BLaER1 treated with 17β-estradiol and CSF1 and Interleukin-3, amounts not matched to agents 10 nM and 100 nM (cell line): ENCODE data around the gene CMKLR1.

Source experiments
- H3K27ac ChIP-seq, 11 experiments: shearing (Covaris generic); formaldehyde crosslinking; 2 replicates each; pipeline ENCODE4 v1.8.1; 2022
- H3K27me3 ChIP-seq, 11 experiments: shearing (Covaris generic); formaldehyde crosslinking; 2 replicates each; pipeline ENCODE4 v1.8.1; 2022
- H3K36me3 ChIP-seq, 11 experiments: shearing (Covaris generic); formaldehyde crosslinking; 2 replicates each; pipeline ENCODE4 v1.8.1; 2022
- H3K4me1 ChIP-seq, 10 experiments: shearing (Covaris generic); formaldehyde crosslinking; 2 replicates each; pipeline ENCODE4 v1.8.1; 2022
- H3K4me2 ChIP-seq, 11 experiments: shearing (Covaris generic); formaldehyde crosslinking; 2 replicates each; pipeline ENCODE4 v1.8.1; 2022
- H3K4me3 ChIP-seq, 10 experiments: shearing (Covaris generic); formaldehyde crosslinking; 2 replicates each; pipeline ENCODE4 v1.8.1; 2022
- H3K9ac ChIP-seq, 11 experiments: shearing (Covaris generic); formaldehyde crosslinking; 2 replicates each; pipeline ENCODE4 v1.8.1; 2022
- H3K9me3 ChIP-seq, 11 experiments: shearing (Covaris generic); formaldehyde crosslinking; replicated peaks in 1 of 11; 2 replicates each; pipeline ENCODE4 v1.8.1; 2022
- H4K20me1 ChIP-seq, 11 experiments: shearing (Covaris generic); formaldehyde crosslinking; 2 replicates each; pipeline ENCODE4 v1.8.1; 2022
- Cebpa-rat ChIP-seq, 11 experiments: shearing (Covaris generic); IDR thresholded peaks; 2 replicates each; pipeline ENCODE4 v1.8.1; 2022

CMKLR1 gene

GRCh38 chr12:108337235-108338223 lies 1.6 kb downstream of the CMKLR1 start:
- peak overlapping the region in 4 of 11 experiments; percentile 11 to 97 (median 75); a peak in 6 of 22 replicates for H3K27ac ChIP-seq
- H3K27me3 ChIP-seq: peaks cover 3 to 63% (median 52%) of the 10 kb centered on the region in 11 experiments; a peak in 20 of 22 replicates
- H3K4me3 ChIP-seq: peak overlapping the region in 3 of 10 experiments; percentile 64 to 70 (median 65); a peak in 6 of 20 replicates
- H3K9me3 ChIP-seq: no peaks in the 10 kb centered on the region
- H3K4me2 ChIP-seq: peak overlapping the region in 4 of 11 experiments; percentile 75 to 95 (median 86); a peak in 7 of 22 replicates
- peaks cover 0 to 20% (median 0%) of the 10 kb centered on the region in 11 experiments; a peak in 4 of 22 replicates for H3K36me3 ChIP-seq
- peaks cover 0 to 18% (median 3%) of the 10 kb centered on the region in 11 experiments; a peak in 10 of 22 replicates for H4K20me1 ChIP-seq
- peaks cover 0 to 77% (median 37%) of the 10 kb centered on the region in 10 experiments; a peak in 18 of 20 replicates for H3K4me1 ChIP-seq
- TF ChIP-seq Cebpa-rat (IDR thresholded peaks at IDR 0.05): no peak
- peak overlapping the region in 3 of 11 experiments; percentile 80 to 89 (median 81); a peak in 6 of 22 replicates for H3K9ac ChIP-seq

- Histone ChIP-seq H3K27ac (peak overlapping the region in 6 of 11 experiments; percentile 32 to 97 (median 86); a peak in 11 of 22 replicates), H3K9me3 (peaks cover 0 to 3% (median 0%) of the 10 kb centered on the region in 11 experiments; a peak in 2 of 22 replicates), H3K4me2 (peak overlapping the region in 5 of 11 experiments; percentile 74 to 95 (median 79); a peak in 10 of 22 replicates), H3K4me1 (peaks cover 0 to 91% (median 38%) of the 10 kb centered on the region in 10 experiments; a peak in 18 of 20 replicates), H3K4me3 (peak overlapping the region in 3 of 10 experiments; percentile 64 to 70 (median 65); a peak in 5 of 20 replicates), H3K36me3 (peaks cover 0 to 40% (median 0%) of the 10 kb centered on the region in 11 experiments; a peak in 6 of 22 replicates), H4K20me1 (peaks cover 0 to 22% (median 3%) of the 10 kb centered on the region in 11 experiments; a peak in 10 of 22 replicates), H3K27me3 (peaks cover 0 to 63% (median 51%) of the 10 kb centered on the region in 11 experiments; a peak in 20 of 22 replicates), H3K9ac (peak overlapping the region in 4 of 11 experiments; percentile 67 to 89 (median 80); a peak in 9 of 22 replicates)
- TF ChIP-seq Cebpa-rat (IDR thresholded peaks at IDR 0.05): no peak
These were observed 3.6 kb downstream of the CMKLR1 start for GRCh38 chr12:108335349-108336119.

GRCh38 chr12:108333898-108334699 lies 5.0 kb downstream of the CMKLR1 start:
- peaks cover 0 to 17% (median 0%) of the 10 kb centered on the region in 11 experiments; a peak in 10 of 22 replicates for H4K20me1 ChIP-seq
- peaks cover 0 to 54% (median 0%) of the 10 kb centered on the region in 11 experiments; a peak in 6 of 22 replicates for H3K36me3 ChIP-seq
- peaks cover 5 to 63% (median 51%) of the 10 kb centered on the region in 11 experiments; a peak in 20 of 22 replicates for H3K27me3 ChIP-seq
- peak overlapping the region in 3 of 10 experiments; percentile 64 to 70 (median 65); a peak in 4 of 20 replicates for H3K4me3 ChIP-seq
- peaks cover 0 to 89% (median 32%) of the 10 kb centered on the region in 10 experiments; a peak in 17 of 20 replicates for H3K4me1 ChIP-seq
- no peak for TF ChIP-seq Cebpa-rat (IDR thresholded peaks at IDR 0.05)
- H3K9me3 ChIP-seq: peaks cover 0 to 16% (median 0%) of the 10 kb centered on the region in 11 experiments; a peak in 4 of 22 replicates
- H3K4me2 ChIP-seq: peak overlapping the region in 8 of 11 experiments; percentile 30 to 95 (median 74); a peak in 16 of 22 replicates
- H3K27ac ChIP-seq: peak overlapping the region in 6 of 11 experiments; percentile 63 to 97 (median 86); a peak in 12 of 22 replicates
- H3K9ac ChIP-seq: peak overlapping the region in 6 of 11 experiments; percentile 2 to 89 (median 74); a peak in 10 of 22 replicates

- Histone ChIP-seq H3K4me2 (peak overlapping the region in 7 of 11 experiments; percentile 27 to 95 (median 75); a peak in 12 of 22 replicates), H3K9ac (peak overlapping the region in 5 of 11 experiments; percentile 67 to 89 (median 80); a peak in 9 of 22 replicates), H3K4me3 (peak overlapping the region in 1 of 10 experiments; percentile 18; a peak in 1 of 20 replicates), H3K36me3 (peaks cover 0 to 66% (median 0%) of the 10 kb centered on the region in 11 experiments; a peak in 6 of 22 replicates), H4K20me1 (peaks cover 0 to 27% (median under 1%) of the 10 kb centered on the region in 11 experiments; a peak in 8 of 22 replicates), H3K9me3 (peaks cover 0 to 24% (median 0%) of the 10 kb centered on the region in 11 experiments; a peak in 4 of 22 replicates), H3K27me3 (peaks cover 14 to 63% (median 51%) of the 10 kb centered on the region in 11 experiments; a peak in 20 of 22 replicates), H3K4me1 (peaks cover 5 to 93% (median 35%) of the 10 kb centered on the region in 10 experiments; a peak in 19 of 20 replicates), H3K27ac (peak overlapping the region in 6 of 11 experiments; percentile 63 to 97 (median 86); a peak in 12 of 22 replicates)
- peak in 6 of 11 experiments; percentile 59 to 94 (median 84); a peak in 9 of 22 replicates for TF ChIP-seq Cebpa-rat (IDR thresholded peaks at IDR 0.05)
These were observed 6.2 kb downstream of the CMKLR1 start for GRCh38 chr12:108332791-108333382.

- H3K4me2 ChIP-seq: peak overlapping the region; percentile 3 to 85 (median 31); a peak in 14 of 22 replicates
- H3K4me1 ChIP-seq: peaks cover 27 to 98% (median 37%) of the 10 kb centered on the region in 10 experiments
- no peak for TF ChIP-seq Cebpa-rat (IDR thresholded peaks at IDR 0.05)
- peak overlapping the region in 1 of 11 experiments; percentile 32; a peak in 2 of 22 replicates for H3K27ac ChIP-seq
- H3K36me3 ChIP-seq: peaks cover 0 to 92% (median 0%) of the 10 kb centered on the region in 11 experiments; a peak in 6 of 22 replicates
- H3K27me3 ChIP-seq: peaks cover 30 to 92% (median 82%) of the 10 kb centered on the region in 11 experiments; a peak in 21 of 22 replicates
- H3K9me3 ChIP-seq: peaks cover 0 to 24% (median 0%) of the 10 kb centered on the region in 11 experiments; a peak in 4 of 22 replicates
- peak overlapping the region in 2 of 11 experiments; percentile 27; a peak in 4 of 22 replicates for H3K9ac ChIP-seq
- no peak overlapping the region; a peak in 1 of 20 replicates for H3K4me3 ChIP-seq
- H4K20me1 ChIP-seq: peaks cover 0 to 68% (median 35%) of the 10 kb centered on the region in 11 experiments; a peak in 13 of 22 replicates
These were observed 10.7 kb downstream of the CMKLR1 start for GRCh38 chr12:108328420-108328819.

- peak overlapping the region; percentile 3 to 85 (median 31); a peak in 15 of 22 replicates for H3K4me2 ChIP-seq
These were observed 11.3 kb downstream of the CMKLR1 start for GRCh38 chr12:108327621-108328344.

More at GRCh38 chr12:108327621-108328344, 11.3 kb downstream of the CMKLR1 start:
- Histone ChIP-seq H3K9ac (peak overlapping the region in 2 of 11 experiments; percentile 27; a peak in 4 of 22 replicates), H3K4me3 (no peak overlapping the region; a peak in 1 of 20 replicates), H3K36me3 (peaks cover 0 to 99% (median 0%) of the 10 kb centered on the region in 11 experiments; a peak in 6 of 22 replicates), H4K20me1 (peaks cover 0 to 74% (median 38%) of the 10 kb centered on the region in 11 experiments; a peak in 13 of 22 replicates), H3K9me3 (peaks cover 0 to 25% (median 0%) of the 10 kb centered on the region in 11 experiments; a peak in 4 of 22 replicates), H3K27me3 (peaks cover 36 to 98% (median 89%) of the 10 kb centered on the region in 11 experiments; a peak in 21 of 22 replicates), H3K27ac (peak overlapping the region in 3 of 11 experiments; percentile 11 to 32 (median 11); a peak in 2 of 22 replicates), H3K4me1 (peaks cover 25 to 100% (median 32%) of the 10 kb centered on the region in 10 experiments)
- no peak for TF ChIP-seq Cebpa-rat (IDR thresholded peaks at IDR 0.05)
